GM13976 (cell line): ENCODE results near the gene TCAF1.

Experiments
- DNase-seq: peaks from one replicate; pipeline ENCODE4 v3.0.0; 2012; ENCODE audit warnings: low spot score
- in situ Hi-C: fragments of 300-500 bp; cut with MboI; formaldehyde crosslinking; loops from one replicate; pipeline ENCODE4 v1.12.0; 2022; ENCODE audit warnings: low sequenced_read_pairs, mixed read lengths, inconsistent platforms; ENCODE audit not compliant: unreplicated experiment
- TF ChIP-seq, protein P1 (sequence below): IDR thresholded peaks from 2 replicates; pipeline ENCODE4 v1.5.1; 2012; ENCODE audit warnings: borderline replicate concordance, mild to moderate bottlenecking; ENCODE audit not compliant: insufficient read depth; ENCODE audit errors: extremely low read depth, missing control alignments, control extremely low read depth

Gene TCAF1

DNA sequence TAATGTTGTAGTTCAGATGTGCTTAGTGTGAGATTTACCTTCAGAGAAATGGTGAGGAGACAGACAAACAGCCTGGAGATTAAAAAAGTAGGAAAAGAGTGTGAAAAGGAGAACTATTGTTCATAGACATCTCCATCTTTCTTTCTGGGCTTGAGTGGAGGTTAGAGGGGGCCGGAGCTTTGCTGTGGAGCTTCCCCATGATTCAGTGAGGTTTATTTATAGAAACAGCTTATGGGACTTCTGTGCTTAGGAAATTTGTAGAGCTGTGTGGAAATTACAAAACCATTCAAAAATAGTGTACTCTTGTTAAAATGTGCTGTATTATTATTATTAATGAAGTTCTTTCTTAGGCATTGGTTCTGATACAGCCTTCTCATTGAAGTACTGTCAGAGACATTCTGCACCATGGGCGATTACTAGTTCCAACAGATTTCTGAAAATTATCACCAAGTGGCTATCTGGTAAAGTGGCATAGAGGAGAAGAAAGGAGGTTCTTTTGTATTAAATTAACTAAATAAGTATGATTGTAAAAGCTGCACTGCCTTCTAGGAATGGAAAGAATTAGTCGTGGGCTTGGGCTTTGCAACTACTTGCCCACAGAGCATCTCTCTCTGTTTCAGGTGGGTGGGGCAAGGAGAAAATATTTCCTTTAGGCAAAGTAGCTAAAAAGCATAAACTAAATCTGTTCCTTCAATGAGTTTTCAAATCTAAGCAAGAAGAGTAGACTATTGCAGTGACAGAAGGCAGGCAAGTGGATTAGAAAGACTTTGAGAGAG, 8.7 kb upstream of the TCAF1 start:
- TF ChIP-seq, protein P1, sequence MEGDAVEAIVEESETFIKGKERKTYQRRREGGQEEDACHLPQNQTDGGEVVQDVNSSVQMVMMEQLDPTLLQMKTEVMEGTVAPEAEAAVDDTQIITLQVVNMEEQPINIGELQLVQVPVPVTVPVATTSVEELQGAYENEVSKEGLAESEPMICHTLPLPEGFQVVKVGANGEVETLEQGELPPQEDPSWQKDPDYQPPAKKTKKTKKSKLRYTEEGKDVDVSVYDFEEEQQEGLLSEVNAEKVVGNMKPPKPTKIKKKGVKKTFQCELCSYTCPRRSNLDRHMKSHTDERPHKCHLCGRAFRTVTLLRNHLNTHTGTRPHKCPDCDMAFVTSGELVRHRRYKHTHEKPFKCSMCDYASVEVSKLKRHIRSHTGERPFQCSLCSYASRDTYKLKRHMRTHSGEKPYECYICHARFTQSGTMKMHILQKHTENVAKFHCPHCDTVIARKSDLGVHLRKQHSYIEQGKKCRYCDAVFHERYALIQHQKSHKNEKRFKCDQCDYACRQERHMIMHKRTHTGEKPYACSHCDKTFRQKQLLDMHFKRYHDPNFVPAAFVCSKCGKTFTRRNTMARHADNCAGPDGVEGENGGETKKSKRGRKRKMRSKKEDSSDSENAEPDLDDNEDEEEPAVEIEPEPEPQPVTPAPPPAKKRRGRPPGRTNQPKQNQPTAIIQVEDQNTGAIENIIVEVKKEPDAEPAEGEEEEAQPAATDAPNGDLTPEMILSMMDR, result no peak
- no peak for DNase-seq
- in situ Hi-C loops, result no loop called here

- DNase-seq, result no peak
- in situ Hi-C loops, result no loop called here
These were observed 7.9 kb upstream of the TCAF1 start for GRCh38 chr7:143909863-143910262.

DNA sequence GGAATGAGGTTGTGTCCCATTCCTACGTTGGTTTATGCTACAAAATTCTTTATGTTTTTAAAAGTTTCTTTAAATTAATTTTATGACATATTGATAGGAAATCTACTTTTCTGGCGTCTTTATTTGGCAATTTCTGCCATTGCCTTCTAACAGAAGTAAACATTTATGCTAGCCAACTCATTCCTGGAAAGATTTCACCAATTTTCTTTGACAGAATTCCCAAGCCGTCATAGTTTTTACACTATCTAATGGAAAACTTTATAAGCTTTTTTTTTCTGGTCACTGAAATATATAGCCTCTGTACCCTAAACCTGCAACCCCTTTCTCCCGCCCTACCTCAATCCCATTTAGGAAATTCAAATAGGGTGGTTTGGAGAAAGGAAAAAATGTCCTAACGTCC, 6.1 kb upstream of the TCAF1 start:
- DNase-seq, result no peak
- TF ChIP-seq, protein P1, result no peak
- in situ Hi-C loops, result no loop called here

More at GRCh38 chr7:143909863-143910262, 7.9 kb upstream of the TCAF1 start:
- TF ChIP-seq, protein P1, result no peak

GRCh38 chr7:143906895-143907294, 4.9 kb upstream of the TCAF1 start:
- TF ChIP-seq, protein P1, result no peak
- in situ Hi-C loops, result no loop called here
- no peak for DNase-seq

GRCh38 chr7:143906151-143906550, 4.2 kb upstream of the TCAF1 start:
- DNase-seq, result no peak
- TF ChIP-seq, protein P1, result no peak
- in situ Hi-C loops, result no loop called here

GRCh38 chr7:143905509-143905908, 3.5 kb upstream of the TCAF1 start:
- TF ChIP-seq, protein P1, result no peak
- no peak for DNase-seq
- in situ Hi-C loops, result no loop called here
